Stimulated activated naive CD8-positive, alpha-beta T cell treated with anti-CD3 and anti-CD28 coated beads, Interleukin-15, amount 100 ng/mL, for 72 hours (primary cell): ENCODE data around the gene TPCN2.
A peak's percentile ranks its signal among the peaks of the same experiment; 100 is the strongest.
"Not testable (repeated sequence)": the region's sequence is repeated elsewhere in the genome, so short reads cannot be mapped to it uniquely, and the experiment has no call there.

Experiments
- ATAC-seq: fragments of 150-1000 bp; cut with Tn5 transposase; 2 replicates; pipeline ENCODE4 v1.10.0; 2021; ENCODE audit warnings: mild to moderate bottlenecking, moderate library complexity
- DNase-seq, 2 donors: peaks; one replicate each; pipeline ENCODE4 v3.0.0; 2021 to 2022
- H3K27ac Mint-ChIP-seq, 2 donors: one replicate each; pipeline ENCODE4 v1.8.0; 2022; ENCODE audit warnings: mild to moderate bottlenecking in 2 of 2, mixed read lengths in 2 of 2, moderate library complexity in 2 of 2
- H3K27me3 Mint-ChIP-seq: one replicate; pipeline ENCODE4 v1.8.0; 2022; ENCODE audit warnings: mixed read lengths
- H3K4me1 Mint-ChIP-seq: one replicate; pipeline ENCODE4 v1.8.0; 2022; ENCODE audit warnings: mild to moderate bottlenecking, mixed read lengths
- H3K4me3 Mint-ChIP-seq, 2 donors: one replicate each; pipeline ENCODE4 v1.8.0; 2022; ENCODE audit warnings: mild to moderate bottlenecking in 2 of 2, mixed read lengths in 2 of 2, moderate library complexity in 1 of 2
- H3K9me3 Mint-ChIP-seq, 2 donors: one replicate each; pipeline ENCODE4 v1.8.0; 2022; ENCODE audit warnings: mixed read lengths in 2 of 2

TPCN2 gene

GRCh38 chr11:69071086-69071800, 22.5 kb downstream of the TPCN2 start:
- Mint-ChIP-seq H3K27me3 (no peaks in the 10 kb centered on the region), H3K9me3 (no peaks in the 10 kb centered on the region), H3K4me1 (peaks cover 9% of the 10 kb centered on the region), H3K27ac (no peak overlapping the region), H3K4me3 (no peak overlapping the region)
- ATAC-seq (no peak), DNase-seq (no peak)

GRCh38 chr11:69071956-69072355, 23.2 kb downstream of the TPCN2 start:
- Mint-ChIP-seq H3K4me3 (no peak overlapping the region), H3K27ac (no peak overlapping the region), H3K9me3 (no peaks in the 10 kb centered on the region), H3K4me1 (peaks cover 9% of the 10 kb centered on the region), H3K27me3 (no peaks in the 10 kb centered on the region)
- ATAC-seq (no peak), DNase-seq (no peak)

DNA sequence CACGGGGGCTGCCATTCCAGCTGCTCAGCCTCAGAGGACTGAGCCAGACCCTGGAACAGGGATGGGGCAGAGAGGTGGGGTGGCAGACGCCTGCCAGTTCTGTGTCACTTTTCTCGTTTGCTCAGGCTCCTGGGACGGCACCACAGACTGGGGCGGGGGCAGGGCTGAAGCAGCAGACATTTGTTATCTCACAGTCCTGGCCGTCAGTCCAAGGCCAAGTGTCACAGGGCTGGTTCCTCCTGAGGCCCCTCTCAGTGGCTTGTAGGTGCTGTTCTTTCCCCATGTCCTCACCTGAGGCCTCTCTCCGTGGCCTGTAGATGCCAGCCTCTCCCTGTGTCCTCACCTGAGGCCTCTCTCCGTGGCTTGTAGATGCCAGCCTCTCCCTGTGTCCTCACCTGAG, 24.7 kb downstream of the TPCN2 start:
- no peak for DNase-seq
- no peak for ATAC-seq
- Mint-ChIP-seq H3K9me3 (no peaks in the 10 kb centered on the region), H3K27ac (no peak overlapping the region), H3K4me1 (peaks cover 9% of the 10 kb centered on the region), H3K27me3 (no peaks in the 10 kb centered on the region), H3K4me3 (no peak overlapping the region)

DNA sequence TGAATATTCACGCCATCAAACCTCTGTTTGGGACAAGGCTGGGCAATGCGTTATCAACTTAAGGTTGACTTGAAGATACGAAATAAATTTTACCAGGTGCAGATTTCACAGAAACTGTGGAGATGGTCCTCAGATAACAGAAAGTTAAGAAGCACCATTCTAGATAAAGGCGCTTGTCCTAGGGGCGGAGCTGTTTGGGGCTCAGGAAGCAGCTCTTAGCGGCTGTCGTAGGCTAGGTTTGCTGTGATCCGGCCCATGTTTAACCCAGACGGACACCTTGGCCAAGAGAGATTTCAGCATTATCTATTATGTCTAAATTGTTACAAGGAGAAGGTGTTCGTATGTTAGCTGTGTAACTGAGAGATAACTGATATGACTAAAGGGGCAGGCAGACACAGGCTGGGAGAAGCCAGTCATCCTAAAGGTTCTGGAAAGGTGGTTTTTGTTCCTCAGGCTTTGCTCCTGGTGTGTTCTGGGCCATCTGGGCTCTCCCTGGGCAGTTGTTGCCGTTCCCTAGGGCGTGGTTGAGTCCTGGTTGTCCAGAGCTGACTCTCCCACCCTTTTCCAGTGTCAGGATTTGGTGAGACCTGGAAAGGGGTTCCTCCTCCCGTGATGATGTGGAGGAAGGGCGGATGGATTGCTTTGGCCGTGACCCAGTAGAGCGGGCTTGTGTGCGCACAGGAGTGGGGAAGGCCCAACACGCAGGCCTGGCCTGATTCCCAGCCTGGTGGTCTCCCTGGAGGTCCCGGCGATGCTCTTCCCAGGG, 25.8 kb downstream of the TPCN2 start:
- H3K27ac Mint-ChIP-seq = peak overlapping the region in 1 of 2 donors; percentile 44
- H3K9me3 Mint-ChIP-seq = no peaks in the 10 kb centered on the region
- H3K27me3 Mint-ChIP-seq = no peaks in the 10 kb centered on the region
- ATAC-seq (no peak), DNase-seq (no peak)
- peaks cover 18% of the 10 kb centered on the region for H3K4me1 Mint-ChIP-seq
- no peak overlapping the region for H3K4me3 Mint-ChIP-seq

DNA sequence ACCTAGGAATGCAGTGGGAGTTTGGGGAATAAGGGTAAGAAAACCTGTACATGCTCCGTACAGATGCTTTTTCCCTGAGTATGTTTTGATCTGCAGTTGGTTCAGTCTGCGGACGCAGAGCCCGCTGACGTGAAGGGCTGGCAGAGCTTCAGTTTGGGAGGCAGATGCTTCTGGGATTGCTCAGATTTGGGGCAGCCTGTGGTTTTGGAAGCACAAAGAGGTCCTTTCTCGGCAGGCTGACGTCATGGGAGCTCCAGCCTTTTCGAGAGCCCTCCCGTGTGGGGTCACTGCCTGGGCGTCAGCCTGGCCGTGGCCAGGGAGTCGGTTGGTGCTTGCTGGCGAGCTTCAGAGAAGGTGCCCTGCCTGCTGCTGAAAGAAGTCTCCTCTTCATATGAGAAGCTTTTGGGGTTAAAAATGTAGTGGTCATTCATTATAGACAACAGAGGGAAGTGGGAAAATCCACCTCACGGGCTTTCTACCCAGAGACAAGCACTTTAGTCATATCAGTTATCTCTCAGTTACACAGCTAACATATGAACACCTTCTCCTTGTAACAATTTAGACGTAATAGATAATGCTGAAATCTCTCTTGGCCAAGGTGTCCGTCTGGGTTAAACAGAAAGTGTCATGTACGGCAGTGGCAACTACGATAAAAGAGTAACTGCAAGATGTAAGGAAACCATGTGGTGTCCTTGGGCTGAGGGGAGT, 26.8 kb downstream of the TPCN2 start:
- Mint-ChIP-seq H3K27ac (peak overlapping the region in 1 of 2 donors; percentile 43), H3K27me3 (no peaks in the 10 kb centered on the region), H3K4me3 (no peak overlapping the region), H3K9me3 (no peaks in the 10 kb centered on the region), H3K4me1 (peaks cover 28% of the 10 kb centered on the region)
- ATAC-seq = no peak
- no peak for DNase-seq

DNA sequence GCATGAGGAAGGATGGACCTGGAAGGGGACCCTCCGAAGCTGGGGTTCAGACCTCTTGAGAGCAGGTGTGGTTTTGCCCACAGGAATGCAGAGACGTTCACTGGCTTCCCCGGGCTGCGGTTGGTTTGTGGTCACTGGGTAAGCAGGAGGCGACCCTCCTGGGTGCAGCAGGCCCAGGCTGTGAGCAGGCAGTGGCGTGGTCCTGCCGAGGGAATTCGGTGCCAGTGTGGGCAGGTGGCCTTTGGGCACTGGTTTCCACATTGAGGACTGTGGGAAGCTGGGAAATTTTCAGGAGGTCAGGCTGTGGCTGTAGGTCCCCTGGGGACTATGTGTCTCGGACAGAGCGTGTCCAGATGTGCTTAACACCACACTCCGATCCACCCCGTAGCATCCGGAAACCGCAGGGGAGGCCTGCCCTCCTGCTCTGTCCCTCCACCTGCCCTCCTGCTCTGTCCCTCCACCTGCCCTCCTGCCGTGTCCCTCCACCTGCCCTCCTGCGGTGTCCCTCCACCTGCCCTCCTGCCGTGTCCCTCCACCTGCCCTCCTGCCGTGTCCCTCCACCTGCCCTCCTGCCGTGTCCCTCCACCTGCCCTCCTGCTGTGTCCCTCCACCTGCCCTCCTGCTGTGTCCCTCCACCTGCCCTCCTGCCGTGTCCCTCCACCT, 27.5 kb downstream of the TPCN2 start:
- H3K9me3 Mint-ChIP-seq = no peaks in the 10 kb centered on the region
- DNase-seq (no peak), ATAC-seq (no peak)
- no peak overlapping the region for H3K27ac Mint-ChIP-seq
- H3K4me1 Mint-ChIP-seq = peaks cover 31% of the 10 kb centered on the region
- no peaks in the 10 kb centered on the region for H3K27me3 Mint-ChIP-seq
- no peak overlapping the region for H3K4me3 Mint-ChIP-seq

DNA sequence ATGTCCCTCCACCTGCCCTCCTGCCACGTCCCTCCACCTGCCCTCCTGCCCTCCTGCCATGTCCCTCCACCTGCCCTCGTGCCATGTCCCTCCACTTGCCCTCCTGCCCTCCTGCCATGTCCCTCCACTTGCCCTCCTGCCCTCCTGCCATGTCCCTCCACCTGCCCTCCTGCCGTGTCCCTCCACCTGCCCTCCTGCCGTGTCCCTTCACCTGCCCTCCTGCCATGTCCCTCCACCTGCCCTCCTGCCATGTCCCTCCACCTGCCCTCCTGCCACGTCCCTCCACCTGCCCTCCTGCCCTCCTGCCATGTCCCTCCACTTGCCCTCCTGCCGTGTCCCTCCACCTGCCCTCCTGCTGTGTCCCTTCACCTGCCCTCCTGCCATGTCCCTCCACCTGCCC, 28.2 kb downstream of the TPCN2 start:
- not testable (repeated sequence) for H3K27ac Mint-ChIP-seq, H3K9me3 Mint-ChIP-seq, H3K4me3 Mint-ChIP-seq, ATAC-seq, DNase-seq, H3K27me3 Mint-ChIP-seq
- H3K4me1 Mint-ChIP-seq = peaks cover 31% of the 10 kb centered on the region

GRCh38 chr11:69078508-69078907, 29.8 kb downstream of the TPCN2 start:
- no peak for DNase-seq
- Mint-ChIP-seq H3K27ac (no peak overlapping the region), H3K27me3 (no peaks in the 10 kb centered on the region), H3K4me1 (peaks cover 31% of the 10 kb centered on the region), H3K9me3 (no peaks in the 10 kb centered on the region), H3K4me3 (no peak overlapping the region)
- ATAC-seq = no peak

GRCh38 chr11:69078930-69079605, 30.3 kb downstream of the TPCN2 start:
- Mint-ChIP-seq H3K27ac (no peak overlapping the region), H3K9me3 (no peaks in the 10 kb centered on the region), H3K4me3 (no peak overlapping the region), H3K27me3 (no peaks in the 10 kb centered on the region), H3K4me1 (peaks cover 31% of the 10 kb centered on the region)
- ATAC-seq (no peak), DNase-seq (no peak)

GRCh38 chr11:69079661-69080256, 31.0 kb downstream of the TPCN2 start:
- ATAC-seq = peak; percentile 6
- Mint-ChIP-seq H3K27ac (peak overlapping the region in 1 of 2 donors; percentile 89), H3K9me3 (no peaks in the 10 kb centered on the region), H3K27me3 (no peaks in the 10 kb centered on the region), H3K4me3 (no peak overlapping the region), H3K4me1 (peaks cover 31% of the 10 kb centered on the region)
- DNase-seq = no peak

DNA sequence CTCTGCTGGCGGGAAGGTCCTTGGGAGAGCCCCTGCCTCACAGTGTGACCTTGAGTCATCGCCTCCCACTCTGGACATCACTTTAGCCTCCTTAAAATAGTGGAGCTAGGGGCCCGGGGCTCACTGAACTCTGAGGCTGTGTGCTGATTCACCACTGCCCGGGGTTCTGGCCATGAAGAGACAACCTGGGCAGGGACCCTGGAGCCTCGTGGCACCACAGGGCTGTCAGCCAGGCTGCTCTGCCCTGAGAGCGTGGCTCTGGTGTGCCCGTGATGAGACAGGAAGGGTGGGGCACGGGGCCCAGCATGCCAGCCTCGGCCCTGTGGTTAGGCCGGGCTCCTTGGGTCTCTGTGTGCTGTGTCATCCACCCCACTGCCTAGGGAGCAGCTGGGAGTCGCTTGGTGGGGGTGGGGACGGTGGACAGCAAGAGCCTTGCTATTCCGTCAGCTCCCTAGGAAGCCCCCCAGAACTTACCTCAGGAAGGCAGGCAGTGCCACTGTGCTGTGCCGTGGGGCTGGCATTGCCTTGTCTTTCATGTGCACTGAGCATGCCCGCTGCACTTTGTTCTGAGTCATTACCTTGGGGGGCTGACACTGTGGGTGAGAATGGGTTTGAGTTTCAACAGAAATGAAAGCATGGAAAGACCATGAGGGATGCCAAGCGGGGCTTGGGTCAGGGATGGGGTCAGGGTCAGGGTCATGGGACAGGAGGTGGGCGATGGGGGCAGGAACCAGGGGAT, 31.7 kb downstream of the TPCN2 start:
- H3K4me1 Mint-ChIP-seq = peaks cover 29% of the 10 kb centered on the region
- no peaks in the 10 kb centered on the region for H3K27me3 Mint-ChIP-seq
- no peaks in the 10 kb centered on the region for H3K9me3 Mint-ChIP-seq
- no peak overlapping the region for H3K4me3 Mint-ChIP-seq
- ATAC-seq (peak; percentile 52), DNase-seq (no peak)
- H3K27ac Mint-ChIP-seq = peak overlapping the region; percentile 65 to 89

DNA sequence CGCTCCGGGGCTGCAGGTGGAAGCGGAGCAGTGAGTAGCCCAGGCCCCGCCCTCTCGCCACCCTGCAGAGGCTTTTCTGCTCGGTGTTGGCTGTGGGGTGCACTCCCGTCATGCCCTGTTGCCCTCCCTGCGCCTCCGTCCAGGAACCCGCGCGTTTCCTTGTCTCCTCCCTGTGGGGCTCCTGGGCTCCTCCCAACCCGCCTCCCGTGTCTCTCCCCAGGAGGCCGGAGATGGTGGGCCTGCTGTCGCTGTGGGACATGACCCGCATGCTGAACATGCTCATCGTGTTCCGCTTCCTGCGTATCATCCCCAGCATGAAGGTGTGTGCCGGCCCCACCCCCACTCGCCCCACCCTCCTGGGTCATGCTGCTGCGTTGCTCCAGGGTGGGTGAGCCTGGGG, 32.4 kb downstream of the TPCN2 start:
- Mint-ChIP-seq H3K4me1 (peaks cover 22% of the 10 kb centered on the region), H3K9me3 (no peaks in the 10 kb centered on the region), H3K4me3 (no peak overlapping the region), H3K27me3 (no peaks in the 10 kb centered on the region), H3K27ac (no peak overlapping the region)
- DNase-seq (no peak), ATAC-seq (no peak)

DNA sequence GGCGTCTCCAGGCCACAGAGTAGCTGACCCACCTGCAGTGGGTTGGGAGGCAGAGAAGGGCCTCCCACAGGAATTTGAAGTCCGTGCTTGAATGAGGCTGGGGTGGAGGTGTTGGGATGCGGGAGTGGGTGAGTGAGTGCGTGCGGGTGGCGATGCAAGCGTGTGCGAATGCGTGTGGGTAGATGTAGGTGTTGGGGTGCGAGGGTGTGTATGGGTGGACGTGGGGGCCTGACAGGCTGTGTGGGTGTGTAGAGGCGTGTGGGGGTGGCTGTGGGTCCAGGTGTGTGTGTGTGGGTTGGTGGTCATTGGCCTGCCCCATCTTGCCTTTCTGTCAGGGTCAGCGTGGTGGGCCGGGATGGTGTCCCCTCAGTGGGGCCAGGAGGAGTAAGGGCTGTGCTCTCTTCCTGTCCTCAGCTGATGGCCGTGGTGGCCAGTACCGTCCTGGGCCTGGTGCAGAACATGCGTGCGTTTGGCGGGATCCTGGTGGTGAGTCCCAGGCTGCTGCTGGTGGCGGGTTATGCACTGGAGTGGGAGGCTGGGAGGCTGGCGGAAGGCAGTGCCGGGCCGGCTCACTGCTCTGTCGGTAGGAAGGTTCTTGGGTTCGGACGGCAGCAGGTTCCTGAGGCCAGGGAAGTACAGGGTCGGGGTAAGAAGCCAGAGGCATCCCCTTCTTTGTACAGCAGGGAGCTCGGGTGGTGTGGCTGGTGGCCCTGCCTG, 35.0 kb downstream of the TPCN2 start:
- Mint-ChIP-seq H3K27me3 (no peaks in the 10 kb centered on the region), H3K4me3 (no peak overlapping the region), H3K27ac (no peak overlapping the region), H3K4me1 (peaks cover 26% of the 10 kb centered on the region), H3K9me3 (no peaks in the 10 kb centered on the region)
- DNase-seq (no peak), ATAC-seq (no peak)

DNA sequence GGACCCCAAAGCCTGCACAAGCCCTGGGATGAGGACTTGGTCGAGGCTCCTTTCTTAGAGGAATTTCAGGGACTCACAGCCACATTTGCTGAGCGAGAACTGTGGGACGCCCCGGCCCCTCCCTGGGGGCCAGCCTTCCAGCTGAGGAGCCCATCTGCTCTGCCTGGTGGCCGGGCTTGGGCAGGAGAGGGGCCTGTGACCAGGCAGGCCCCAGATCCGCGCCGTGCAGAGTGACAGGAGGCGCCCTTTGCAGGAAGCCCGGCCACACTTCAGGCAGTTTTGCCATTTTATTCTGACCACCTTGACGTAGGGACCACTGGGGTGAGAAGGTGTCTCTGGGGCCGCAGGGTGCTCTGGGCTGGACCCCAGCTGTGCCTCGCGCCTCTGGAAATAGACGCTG, 35.6 kb downstream of the TPCN2 start:
- H3K4me1 Mint-ChIP-seq = peaks cover 23% of the 10 kb centered on the region
- no peak overlapping the region for H3K27ac Mint-ChIP-seq
- no peaks in the 10 kb centered on the region for H3K27me3 Mint-ChIP-seq
- no peaks in the 10 kb centered on the region for H3K9me3 Mint-ChIP-seq
- DNase-seq = no peak
- H3K4me3 Mint-ChIP-seq = no peak overlapping the region
- no peak for ATAC-seq
